SK-N-SH (cell line): ENCODE measurements around the gene CLDN7. TPM values are rescaled to one million over a fixed set of nuclear protein-coding genes. Genes with fewer than 3 reads are reported as not detected.

ENCODE experiments used
- CTCF ChIA-PET: fragments of 300-600, 350-600 bp; formaldehyde crosslinking; extraction: SDS; loops from one replicate; lab custom pipeline; 2021; lab: Yijun Ruan, JAX
- POLR2A ChIA-PET: fragments of 350-600 bp; sonication (Branson Sonifier 250); formaldehyde crosslinking; extraction: SDS; loops from one replicate; lab custom pipeline; 2020; ENCODE audit warnings: antibody characterized with exemption, inconsistent platforms; lab: Yijun Ruan, JAX
- DNase-seq: peaks from one replicate; pipeline ENCODE4 v3.0.0; 2012
- H2AFZ ChIP-seq: fragments of 200-600 bp; sonication (generic); 2 replicates; pipeline ENCODE4 v1.8.1; 2016; ENCODE audit warnings: antibody characterized with exemption, mild to moderate bottlenecking, low read depth
- H3F3A ChIP-seq: fragments of 200-600 bp; sonication (generic); replicated peaks from 2 replicates; pipeline ENCODE3; 2016; ENCODE audit warnings: antibody characterized with exemption, mild to moderate bottlenecking; ENCODE audit not compliant: insufficient read depth
- H3K27ac ChIP-seq, 2 experiments: fragments of 200-500 bp in 1 of 2; fragments of 200-600 bp in 1 of 2; sonication (Bioruptor generic) in 1 of 2; sonication (generic), shearing (Covaris generic) in 1 of 2; 2 replicates each; pipeline versions ENCODE4 v1.5.1 to v1.6.1; 2014 to 2016; ENCODE audit warnings: low read depth in 2 of 2, inconsistent platforms in 1 of 2, low read length in 1 of 2, mild to moderate bottlenecking in 1 of 2, mixed read lengths in 1 of 2
- H3K27me3 ChIP-seq: fragments of 200-600 bp; sonication (generic), shearing (Covaris generic); 2 replicates; pipeline ENCODE4 v1.6.1; 2016; ENCODE audit warnings: mixed run types; ENCODE audit not compliant: insufficient read depth
- H3K36me3 ChIP-seq, 2 experiments: fragments of 200-500 bp in 1 of 2; fragments of 200-600 bp in 1 of 2; sonication (Bioruptor generic) in 1 of 2; sonication (generic) in 1 of 2; replicated peaks in 1 of 2; 2 replicates each; pipeline versions ENCODE3 to v1.5.1; 2014 to 2016; ENCODE audit warnings: low read length in 1 of 2, mild to moderate bottlenecking in 1 of 2; ENCODE audit not compliant: insufficient read depth in 2 of 2, control insufficient read depth in 1 of 2
- H3K4me1 ChIP-seq, 2 experiments: fragments of 200-500 bp in 1 of 2; fragments of 200-600 bp in 1 of 2; sonication (Bioruptor generic) in 1 of 2; sonication (generic), shearing (Covaris generic) in 1 of 2; 2 replicates each; pipeline versions ENCODE4 v1.5.1 to v1.6.1; 2014 to 2016; ENCODE audit warnings: low read depth in 1 of 2, low read length in 1 of 2, mixed run types in 1 of 2; ENCODE audit not compliant: insufficient read depth in 2 of 2, control insufficient read depth in 1 of 2
- H3K4me2 ChIP-seq: fragments of 200-600 bp; sonication (generic), shearing (Covaris generic); 2 replicates; pipeline ENCODE4 v1.6.1; 2017; ENCODE audit warnings: mixed run types
- H3K4me3 ChIP-seq, 2 experiments: fragments of 200-500 bp in 1 of 2; fragments of 200-600 bp in 1 of 2; sonication (Bioruptor generic) in 1 of 2; sonication (generic), shearing (Covaris generic) in 1 of 2; 2 replicates each; pipeline versions ENCODE4 v1.5.1 to v1.8.1; 2014 to 2016; ENCODE audit warnings: low read depth in 2 of 2, inconsistent platforms in 1 of 2, low read length in 1 of 2, mild to moderate bottlenecking in 1 of 2, mixed read lengths in 1 of 2, moderate library complexity in 1 of 2
- H3K79me2 ChIP-seq: fragments of 200-600 bp; sonication (generic); 2 replicates; pipeline ENCODE4 v1.8.1; 2017; ENCODE audit warnings: mild to moderate bottlenecking; ENCODE audit not compliant: insufficient read depth
- H3K9ac ChIP-seq: fragments of 200-600 bp; sonication (generic); 2 replicates; pipeline ENCODE4 v1.6.1; 2017; ENCODE audit warnings: mixed run types
- H3K9me2 ChIP-seq: fragments of 200-600 bp; sonication (generic); 2 replicates; pipeline ENCODE4 v1.6.1; 2017; ENCODE audit warnings: mixed run types
- H3K9me3 ChIP-seq: fragments of 200-600 bp; sonication (generic); 2 replicates; pipeline ENCODE4 v1.6.1; 2017; ENCODE audit warnings: mixed run types, mild to moderate bottlenecking, moderate library complexity
- H4K20me1 ChIP-seq: fragments of 200-600 bp; sonication (generic); 2 replicates; pipeline ENCODE4 v1.6.1; 2017; ENCODE audit warnings: mild to moderate bottlenecking, mixed run types; ENCODE audit not compliant: insufficient read depth
- CHD2 ChIP-seq: fragments of 150-350 bp; IDR thresholded peaks from 2 replicates; pipeline ENCODE4 v1.6.1; 2018; ENCODE audit warnings: low read length; ENCODE audit not compliant: partially characterized antibody
- ELF1 ChIP-seq: IDR thresholded peaks from 2 replicates; pipeline ENCODE4 v1.4.0; 2012
- EP300 ChIP-seq, 2 experiments: IDR thresholded peaks; 2 replicates each; pipeline versions ENCODE4 v1.4.0 to v1.6.1; 2012; ENCODE audit warnings: borderline replicate concordance in 1 of 2, low read depth in 1 of 2, low read length in 1 of 2
- FOSL2 ChIP-seq: IDR thresholded peaks from 2 replicates; pipeline ENCODE4 v1.4.0; 2012; ENCODE audit warnings: low read depth, mild to moderate bottlenecking, moderate library complexity, borderline replicate concordance
- FOXM1 ChIP-seq: IDR thresholded peaks from 2 replicates; pipeline ENCODE4 v1.4.0; 2012; ENCODE audit warnings: low read depth, mild to moderate bottlenecking
- GABPA ChIP-seq: IDR thresholded peaks from 2 replicates; pipeline ENCODE4 v1.4.0; 2012; ENCODE audit warnings: low read depth, mild to moderate bottlenecking
- MXI1 ChIP-seq: IDR thresholded peaks from 2 replicates; pipeline ENCODE4 v1.6.1; 2012; ENCODE audit warnings: mild to moderate bottlenecking, low read depth, low read length, improper control_type of control experiment
- NFIC ChIP-seq: IDR thresholded peaks from 2 replicates; pipeline ENCODE4 v1.4.0; 2012; ENCODE audit warnings: borderline replicate concordance
- POLR2AphosphoS5 ChIP-seq: IDR thresholded peaks from 2 replicates; pipeline ENCODE4 v1.6.1; 2012; ENCODE audit warnings: low read depth, low read length
- RAD21 ChIP-seq: IDR thresholded peaks from 2 replicates; pipeline ENCODE4 v1.6.1; 2012; ENCODE audit warnings: mild to moderate bottlenecking, low read length
- RCOR1 ChIP-seq: fragments of 150-350 bp; IDR thresholded peaks from 2 replicates; pipeline ENCODE4 v1.6.1; 2017; ENCODE audit warnings: antibody characterized with exemption, low read length
- SIN3A ChIP-seq: IDR thresholded peaks from 2 replicates; pipeline ENCODE4 v1.6.1; 2012; ENCODE audit warnings: low read depth, mild to moderate bottlenecking, low read length, moderate library complexity, borderline replicate concordance
- SMC3 ChIP-seq: IDR thresholded peaks from 2 replicates; pipeline ENCODE4 v1.6.1; 2012; ENCODE audit warnings: low read depth, low read length, improper control_type of control experiment
- TAF1 ChIP-seq: IDR thresholded peaks from 2 replicates; pipeline ENCODE4 v1.6.1; 2012; ENCODE audit warnings: low read depth, mild to moderate bottlenecking, low read length, moderate library complexity, borderline replicate concordance
- TCF12 ChIP-seq: IDR thresholded peaks from 2 replicates; pipeline ENCODE4 v1.4.0; 2012
- YY1 ChIP-seq: IDR thresholded peaks from 2 replicates; pipeline ENCODE4 v1.4.0; 2012; ENCODE audit warnings: low read depth, mild to moderate bottlenecking
- WGBS: methylation state at CpG from one replicate; pipeline ENCODE4 v1.1.6; 2017; ENCODE audit warnings: low lambda C conversion rate; 5-methylcytosine and 5-hydroxymethylcytosine counted together
- polyA plus RNA-seq, 3 experiments: library from polyadenylated mRNA; depleted of rRNA; stranded (reverse); fragments of >200 nt; gene quantifications; 2 replicates each; pipeline ENCODE4 v1.2.3, GENCODE V29; 2012
- TF ChIP-seq, protein P1 (sequence below): IDR thresholded peaks from 2 replicates; pipeline ENCODE4 v1.4.0; 2012; ENCODE audit warnings: low read depth
- TF ChIP-seq, protein P2 (sequence below): IDR thresholded peaks from 2 replicates; pipeline ENCODE4 v1.4.0; 2012; ENCODE audit warnings: low read depth, borderline replicate concordance
- TF ChIP-seq, protein P3 (sequence below): IDR thresholded peaks from 2 replicates; pipeline ENCODE4 v1.4.0; 2012; ENCODE audit warnings: low read depth, borderline replicate concordance

The CLDN7 gene
- polyA plus RNA-seq, 1 of the 3 experiments (the other 2 are of a cell fraction) = 5.0 TPM

DNA sequence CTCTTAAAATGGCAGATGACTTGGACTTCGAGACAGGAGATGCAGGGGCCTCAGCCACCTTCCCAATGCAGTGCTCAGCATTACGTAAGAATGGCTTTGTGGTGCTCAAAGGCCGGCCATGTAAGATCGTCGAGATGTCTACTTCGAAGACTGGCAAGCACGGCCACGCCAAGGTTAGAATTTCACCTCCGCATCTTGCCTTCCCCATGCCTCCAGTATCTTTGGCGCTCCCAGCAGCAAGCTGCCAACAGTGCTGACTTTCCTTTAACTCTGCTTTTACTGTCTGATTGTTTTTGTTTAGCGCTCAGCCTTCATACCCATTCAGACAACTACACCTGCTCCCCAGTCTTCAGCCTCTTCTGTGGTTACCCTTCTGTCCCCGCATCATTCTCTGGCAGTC, 47.4 kb upstream of the CLDN7 start:
- Histone ChIP-seq H3K79me2 (peaks cover 69% of the 10 kb centered on the region), H3K4me2 (peak overlapping the region; percentile 90), H3K9me3 (no peaks in the 10 kb centered on the region), H3K27me3 (no peaks in the 10 kb centered on the region), H3K27ac (peak overlapping the region in 1 of 2 experiments; percentile 91; a peak in 1 of 4 replicates), H3K4me1 (peaks cover 23 to 42% of the 10 kb centered on the region in 2 experiments), H3K4me3 (peak overlapping the region; percentile 76 to 79), H2AFZ (no peak overlapping the region), H3F3A (peaks cover 67% of the 10 kb centered on the region), H3K9me2 (no peaks in the 10 kb centered on the region), H4K20me1 (peaks cover 62% of the 10 kb centered on the region), H3K36me3 (peaks cover 42 to 47% of the 10 kb centered on the region in 2 experiments), H3K9ac (peak overlapping the region; percentile 93; the same call in 1 of the 2 replicates)
- no peak for TF ChIP-seq RCOR1
- no peak for TF ChIP-seq ELF1
- TF ChIP-seq RAD21 = no peak
- no peak for TF ChIP-seq FOSL2
- TF ChIP-seq YY1 = no peak
- TF ChIP-seq POLR2AphosphoS5 = no peak
- no peak for TF ChIP-seq SMC3
- no peak for TF ChIP-seq FOXM1
- no peak for TF ChIP-seq GABPA
- TF ChIP-seq EP300 (IDR thresholded peaks at IDR 0.05; ENCODE audit: borderline replicate concordance in 1 of 2, low read depth in 1 of 2, low read length in 1 of 2) = no peak
- TF ChIP-seq, protein P1, sequence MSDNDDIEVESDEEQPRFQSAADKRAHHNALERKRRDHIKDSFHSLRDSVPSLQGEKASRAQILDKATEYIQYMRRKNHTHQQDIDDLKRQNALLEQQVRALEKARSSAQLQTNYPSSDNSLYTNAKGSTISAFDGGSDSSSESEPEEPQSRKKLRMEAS = no peak
- TF ChIP-seq TCF12 = no peak
- 73% methylated on average over 12 of the region's 12 CpGs for WGBS
- ChIA-PET CTCF (interaction anchor here (0.6 to 2.6 kb wide), 6 partner anchors 13 to 602 kb away, joined by 3 to 7 read pairs (median 3); no protein-coding TSS in a partner anchor), POLR2A (interaction anchor here (0.7 to 1.2 kb wide), 4 partner anchors 10 to 90 kb away, joined by 3 to 6 read pairs (median 4); partner anchors contain the start of genes DLG4 and GABARAP)
- DNase-seq = no peak

DNA sequence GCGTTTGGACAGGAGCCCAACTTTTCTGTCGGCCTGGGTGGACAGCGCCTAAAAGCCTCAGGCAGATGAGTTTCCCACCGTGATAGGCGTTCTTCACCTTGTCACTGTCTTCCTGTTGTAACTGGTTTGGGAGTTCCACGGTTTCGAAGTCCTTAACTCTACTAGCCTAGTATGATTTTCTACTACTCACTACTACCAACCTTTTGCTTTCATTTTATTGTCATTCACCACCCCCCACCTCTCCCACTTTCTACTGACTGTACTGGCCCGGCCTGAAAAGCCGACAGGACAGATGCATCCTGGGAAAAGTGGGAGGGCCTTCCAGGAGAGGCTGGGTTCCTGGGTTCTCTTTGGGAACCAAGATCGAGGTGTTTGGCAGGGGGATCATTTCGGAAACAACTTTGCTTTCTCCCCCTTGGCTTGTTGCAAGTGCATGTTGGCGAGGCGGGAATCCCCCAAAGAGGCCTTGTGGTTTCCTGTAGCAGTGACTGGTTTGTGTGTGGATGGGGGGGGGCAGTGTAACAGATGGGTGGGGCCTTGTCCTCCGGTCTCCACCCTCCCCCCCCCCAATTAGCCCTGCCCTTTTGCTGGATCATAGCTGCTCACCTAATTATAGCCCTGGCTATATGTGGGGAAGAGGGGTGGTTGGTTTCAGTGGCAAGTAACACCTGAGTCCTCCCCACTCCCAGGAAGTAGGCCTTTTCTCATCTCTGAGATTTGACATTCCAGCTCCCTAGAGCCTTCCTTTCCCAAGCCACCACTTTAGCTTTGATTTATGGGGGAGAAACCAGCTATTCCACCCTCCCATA, 46.6 kb upstream of the CLDN7 start:
- peak; percentile 77 for DNase-seq
- no peak for TF ChIP-seq FOSL2
- no peak for TF ChIP-seq ELF1
- no peak for TF ChIP-seq SMC3
- TF ChIP-seq, protein P2, sequence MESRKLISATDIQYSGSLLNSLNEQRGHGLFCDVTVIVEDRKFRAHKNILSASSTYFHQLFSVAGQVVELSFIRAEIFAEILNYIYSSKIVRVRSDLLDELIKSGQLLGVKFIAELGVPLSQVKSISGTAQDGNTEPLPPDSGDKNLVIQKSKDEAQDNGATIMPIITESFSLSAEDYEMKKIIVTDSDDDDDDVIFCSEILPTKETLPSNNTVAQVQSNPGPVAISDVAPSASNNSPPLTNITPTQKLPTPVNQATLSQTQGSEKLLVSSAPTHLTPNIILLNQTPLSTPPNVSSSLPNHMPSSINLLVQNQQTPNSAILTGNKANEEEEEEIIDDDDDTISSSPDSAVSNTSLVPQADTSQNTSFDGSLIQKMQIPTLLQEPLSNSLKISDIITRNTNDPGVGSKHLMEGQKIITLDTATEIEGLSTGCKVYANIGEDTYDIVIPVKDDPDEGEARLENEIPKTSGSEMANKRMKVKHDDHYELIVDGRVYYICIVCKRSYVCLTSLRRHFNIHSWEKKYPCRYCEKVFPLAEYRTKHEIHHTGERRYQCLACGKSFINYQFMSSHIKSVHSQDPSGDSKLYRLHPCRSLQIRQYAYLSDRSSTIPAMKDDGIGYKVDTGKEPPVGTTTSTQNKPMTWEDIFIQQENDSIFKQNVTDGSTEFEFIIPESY = no peak
- TF ChIP-seq, protein P1 = peak; percentile 16; the same call in 1 of the 2 replicates
- TF ChIP-seq CHD2 = no peak
- TF ChIP-seq GABPA = no peak
- TF ChIP-seq POLR2AphosphoS5 = peak; percentile 73
- TF ChIP-seq SIN3A = peak; percentile 39; the same call in 1 of the 2 replicates
- TF ChIP-seq, protein P3, sequence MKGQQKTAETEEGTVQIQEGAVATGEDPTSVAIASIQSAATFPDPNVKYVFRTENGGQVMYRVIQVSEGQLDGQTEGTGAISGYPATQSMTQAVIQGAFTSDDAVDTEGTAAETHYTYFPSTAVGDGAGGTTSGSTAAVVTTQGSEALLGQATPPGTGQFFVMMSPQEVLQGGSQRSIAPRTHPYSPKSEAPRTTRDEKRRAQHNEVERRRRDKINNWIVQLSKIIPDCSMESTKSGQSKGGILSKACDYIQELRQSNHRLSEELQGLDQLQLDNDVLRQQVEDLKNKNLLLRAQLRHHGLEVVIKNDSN = no peak
- peak; percentile 2; the same call in 1 of the 2 replicates for TF ChIP-seq MXI1
- TF ChIP-seq NFIC = peak; percentile 4; the same call in 1 of the 2 replicates
- TF ChIP-seq TAF1 = peak; percentile 80; the same call in 1 of the 2 replicates
- Histone ChIP-seq H4K20me1 (peaks cover 55% of the 10 kb centered on the region), H3K9ac (peak overlapping the region; percentile 93), H3K9me2 (no peaks in the 10 kb centered on the region), H3K4me2 (peak overlapping the region; percentile 90), H2AFZ (no peak overlapping the region), H3K4me3 (peak overlapping the region; percentile 76 to 79), H3K79me2 (peaks cover 61% of the 10 kb centered on the region), H3K9me3 (no peaks in the 10 kb centered on the region), H3K36me3 (peaks cover 41 to 45% of the 10 kb centered on the region in 2 experiments), H3K27me3 (no peaks in the 10 kb centered on the region), H3K27ac (peak overlapping the region; percentile 83 to 91), H3K4me1 (peaks cover 18 to 34% of the 10 kb centered on the region in 2 experiments), H3F3A (peaks cover 59% of the 10 kb centered on the region)
- ChIA-PET CTCF (interaction anchor here (0.6 to 2.6 kb wide), 6 partner anchors 12 to 603 kb away, joined by 3 to 7 read pairs (median 4); partner anchors contain the start of gene SLC2A4), POLR2A (interaction anchor here (0.7 to 1.2 kb wide), 4 partner anchors 9 to 89 kb away, joined by 3 to 6 read pairs (median 4); partner anchors contain the start of genes DLG4 and GABARAP)
- 1% methylated on average over 12 of the region's 14 CpGs for WGBS
